Raji (cell line): ENCODE data around the gene CYTH3.

Source experiments
- POLR2A ChIP-seq: IDR thresholded peaks from 2 replicates; pipeline ENCODE4 v1.6.1; 2011; ENCODE audit warnings: low read depth, low read length, control low read depth; ENCODE audit not compliant: insufficient read depth

The CYTH3 gene

DNA sequence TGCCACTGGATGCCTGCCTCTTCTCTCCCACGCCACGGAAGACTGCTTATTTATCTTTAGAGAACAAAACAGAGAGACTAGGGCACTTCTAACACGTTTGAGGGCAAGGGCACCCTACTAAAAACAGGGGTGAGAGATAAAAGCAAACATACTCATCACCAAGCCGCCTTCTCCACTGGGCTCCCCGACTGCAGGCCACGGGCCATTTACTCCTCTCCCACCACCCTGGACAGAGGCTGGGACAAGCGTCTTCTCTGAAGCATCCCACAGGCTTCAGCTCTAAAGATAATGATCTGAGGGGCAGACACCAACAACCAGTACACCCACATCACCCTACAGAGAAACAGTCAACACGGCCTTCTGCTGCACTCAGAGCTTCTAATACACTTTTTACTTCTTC lies 78.7 kb downstream of the CYTH3 start:
- no peak for TF ChIP-seq POLR2A

DNA sequence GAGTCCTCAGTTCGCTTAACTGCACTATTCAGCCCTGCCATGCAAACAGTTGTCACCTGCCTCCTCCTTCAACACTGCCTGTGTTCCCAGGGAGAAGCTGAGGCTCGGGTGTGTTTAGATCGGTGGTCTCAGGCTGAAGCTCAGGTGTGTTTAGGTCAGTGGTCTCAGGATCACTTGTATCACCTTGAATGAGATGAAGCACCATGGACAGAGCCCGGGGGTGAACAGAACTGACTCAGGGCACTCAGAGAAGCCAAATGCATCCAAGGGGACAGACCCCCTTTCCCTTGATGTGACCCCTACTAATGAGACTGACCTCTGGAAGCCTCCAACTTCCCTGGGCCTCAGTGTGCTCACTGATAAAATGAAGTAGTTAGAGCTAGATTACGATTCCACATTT lies 84.0 kb downstream of the CYTH3 start:
- no peak for TF ChIP-seq POLR2A

DNA sequence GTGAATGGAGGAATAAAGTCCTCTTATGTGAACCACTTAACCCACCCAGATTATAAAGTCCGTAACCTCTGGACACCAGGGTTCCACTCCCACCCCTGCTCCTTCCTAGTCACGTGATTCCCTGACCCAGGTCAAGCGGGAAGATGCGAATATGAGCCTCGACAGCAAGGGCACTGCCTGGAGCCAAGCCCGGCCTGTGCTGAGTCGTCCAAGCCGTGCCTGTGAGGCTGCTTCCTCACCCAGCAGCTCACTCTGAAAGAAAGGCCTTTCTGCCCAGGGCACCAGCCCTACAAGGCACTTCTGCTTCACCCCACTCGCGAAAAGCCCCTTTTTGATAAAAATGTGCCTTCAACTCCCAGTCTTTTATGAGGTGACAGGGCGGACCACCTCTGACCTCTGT lies 85.8 kb downstream of the CYTH3 start:
- no peak for TF ChIP-seq POLR2A

DNA sequence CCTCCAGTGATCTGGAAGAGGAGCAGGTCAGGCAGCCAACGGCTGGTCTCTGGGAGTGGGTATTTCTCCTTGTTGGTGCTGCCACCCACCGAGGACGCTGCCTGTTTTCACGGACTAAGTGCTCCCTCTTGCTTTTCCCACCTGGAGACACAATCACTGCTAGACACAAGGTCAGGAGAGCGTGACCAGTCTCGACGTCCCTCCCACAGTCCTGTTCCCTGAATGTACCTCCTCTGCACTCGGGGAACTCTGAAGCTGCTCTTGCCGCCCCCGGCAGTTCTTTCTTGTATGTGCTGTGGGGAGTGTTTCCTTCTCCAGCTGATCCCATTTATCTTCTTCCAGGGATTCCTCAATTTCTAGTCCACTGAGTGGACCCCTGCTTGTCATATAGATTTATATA lies 89.4 kb downstream of the CYTH3 start:
- TF ChIP-seq POLR2A: no peak

DNA sequence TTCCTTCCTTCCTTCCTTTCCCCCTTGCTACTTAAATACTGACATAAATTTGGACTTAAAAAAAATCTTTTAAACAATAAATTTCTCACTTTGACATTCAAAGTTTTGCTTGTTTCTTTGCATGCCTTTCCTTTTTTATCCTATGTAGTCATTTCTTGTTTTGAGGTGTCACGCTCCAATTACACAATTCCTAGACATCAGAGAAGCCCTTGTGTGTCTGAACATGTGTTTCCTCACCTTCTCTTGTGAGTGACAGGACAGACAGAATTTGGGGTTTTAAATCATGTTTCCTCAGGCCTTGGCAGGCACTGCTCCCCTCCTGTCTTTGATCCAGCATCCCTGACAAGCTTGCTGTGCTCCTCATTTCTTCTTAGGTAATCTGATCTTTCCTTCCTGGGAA lies 91.3 kb downstream of the CYTH3 start:
- TF ChIP-seq POLR2A: no peak

DNA sequence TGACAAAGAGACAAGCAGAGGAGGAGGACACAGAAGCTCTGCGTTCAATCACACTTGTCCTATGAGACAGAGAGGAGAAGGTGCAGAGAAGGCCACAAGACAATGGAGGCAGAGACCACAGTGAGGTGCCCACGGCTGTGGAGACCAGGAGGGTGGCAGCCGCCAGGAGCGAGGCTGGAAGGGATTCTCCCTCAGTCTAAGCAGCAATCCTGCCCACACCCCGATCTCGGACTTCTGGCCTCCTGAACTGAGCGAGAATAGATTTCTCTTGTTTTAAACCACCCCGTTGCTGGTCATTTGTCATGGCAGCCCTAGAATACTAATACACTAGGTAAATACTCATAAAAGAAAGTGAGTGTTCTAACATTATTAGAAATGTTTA lies 92.1 kb downstream of the CYTH3 start:
- no peak for TF ChIP-seq POLR2A

DNA sequence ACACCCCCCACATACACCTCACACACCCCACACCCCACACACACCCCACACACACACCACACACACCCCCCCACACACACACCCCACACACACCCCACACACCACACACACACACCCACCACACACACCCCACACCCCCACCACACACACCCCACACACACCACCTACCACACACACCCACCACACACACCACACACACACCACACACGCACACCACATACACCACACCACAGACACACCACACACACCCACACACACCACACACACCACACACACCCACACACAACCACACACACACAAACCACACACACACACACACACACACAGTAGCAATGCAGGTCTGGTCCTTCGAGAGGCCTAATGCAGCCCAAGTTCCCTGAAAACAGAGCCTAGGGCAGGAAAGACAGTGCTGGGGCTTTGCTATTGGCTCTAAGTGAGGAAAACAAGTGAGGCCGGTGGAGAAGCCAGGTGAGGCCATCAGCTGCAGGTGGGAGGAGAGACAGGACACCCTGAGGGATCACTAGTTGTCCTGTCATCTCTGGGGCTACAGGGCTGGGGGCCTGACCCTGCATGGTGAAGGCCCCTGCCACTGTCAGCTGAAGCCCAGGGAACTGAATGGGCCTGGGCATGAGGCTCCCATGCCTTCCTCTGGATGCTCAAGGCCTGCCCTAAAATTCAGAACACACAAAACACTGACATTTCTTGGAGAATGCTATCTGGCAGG lies 92.6 kb downstream of the CYTH3 start:
- no peak for TF ChIP-seq POLR2A

DNA sequence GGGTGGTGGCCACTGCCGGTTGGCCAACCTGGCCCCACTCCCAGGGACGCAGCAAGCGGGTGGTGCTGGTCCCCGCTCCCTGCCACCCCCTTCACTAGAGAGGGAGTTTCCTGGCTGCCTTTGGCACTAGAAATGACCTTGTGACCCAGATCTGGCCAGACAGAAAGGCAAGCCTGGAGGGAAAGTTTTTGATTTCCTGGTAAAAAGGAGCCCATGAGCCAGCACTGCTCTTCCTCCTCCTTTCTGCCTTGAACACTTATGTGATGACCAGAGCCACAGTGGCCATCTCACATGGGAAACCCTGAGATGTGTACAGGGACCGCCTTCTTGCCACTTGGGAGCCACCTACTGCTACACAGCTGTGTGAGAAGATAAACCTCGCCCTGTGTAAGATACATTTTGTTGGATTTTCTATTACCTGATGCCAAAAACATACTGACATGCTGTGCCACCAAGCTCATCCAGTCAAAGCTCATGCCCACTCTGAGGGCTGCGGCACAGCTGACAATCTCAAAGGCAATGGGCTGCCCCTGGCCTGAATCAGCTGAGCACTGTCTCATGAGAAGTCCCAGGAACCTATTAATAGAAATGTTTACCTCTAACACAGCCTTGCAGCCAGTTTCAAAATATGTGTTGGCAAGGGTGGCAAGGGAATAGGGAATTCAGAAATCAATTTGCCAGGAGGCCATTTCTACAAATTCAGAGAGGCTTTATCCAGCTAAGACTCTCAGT lies 94.0 kb downstream of the CYTH3 start:
- TF ChIP-seq POLR2A: no peak

DNA sequence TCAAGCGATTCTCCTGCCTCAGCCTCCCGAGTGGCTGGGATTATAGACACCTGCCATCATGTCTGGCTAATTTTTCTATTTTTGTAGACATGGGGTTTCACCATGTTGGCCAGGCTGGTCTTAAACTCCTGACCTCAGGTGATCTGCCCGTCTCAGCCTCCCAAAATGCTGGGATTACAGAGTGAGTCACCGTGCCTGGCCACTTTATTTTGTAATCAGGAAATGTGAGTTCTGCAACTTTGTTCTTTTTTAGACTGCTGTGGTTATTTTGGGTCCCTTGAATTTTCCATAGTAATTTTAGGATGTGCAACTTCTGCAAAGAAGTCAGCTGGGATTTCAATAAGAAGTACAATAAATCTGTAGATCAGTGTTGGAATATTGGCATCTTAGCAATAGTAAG lies 96.8 kb downstream of the CYTH3 start:
- TF ChIP-seq POLR2A: no peak

DNA sequence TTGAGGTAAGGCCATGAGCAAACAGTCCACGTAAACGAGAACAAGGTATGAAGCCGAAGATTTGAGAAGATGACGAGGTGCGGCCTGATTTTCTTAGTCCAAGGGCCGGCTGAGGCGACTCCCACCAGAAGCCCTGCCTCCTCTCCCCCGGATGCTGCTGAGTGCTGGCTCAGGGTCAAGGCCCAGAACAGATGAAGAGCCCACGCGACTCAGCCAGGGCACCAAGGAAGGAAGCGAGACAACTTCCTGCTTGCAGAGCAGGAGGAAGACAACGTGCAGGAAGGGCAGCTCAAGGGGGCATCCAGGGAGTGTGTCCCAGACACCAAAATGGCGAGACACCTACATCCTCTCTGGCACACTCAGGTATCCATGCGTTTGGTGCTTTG lies 99.5 kb downstream of the CYTH3 start:
- no peak for TF ChIP-seq POLR2A

DNA sequence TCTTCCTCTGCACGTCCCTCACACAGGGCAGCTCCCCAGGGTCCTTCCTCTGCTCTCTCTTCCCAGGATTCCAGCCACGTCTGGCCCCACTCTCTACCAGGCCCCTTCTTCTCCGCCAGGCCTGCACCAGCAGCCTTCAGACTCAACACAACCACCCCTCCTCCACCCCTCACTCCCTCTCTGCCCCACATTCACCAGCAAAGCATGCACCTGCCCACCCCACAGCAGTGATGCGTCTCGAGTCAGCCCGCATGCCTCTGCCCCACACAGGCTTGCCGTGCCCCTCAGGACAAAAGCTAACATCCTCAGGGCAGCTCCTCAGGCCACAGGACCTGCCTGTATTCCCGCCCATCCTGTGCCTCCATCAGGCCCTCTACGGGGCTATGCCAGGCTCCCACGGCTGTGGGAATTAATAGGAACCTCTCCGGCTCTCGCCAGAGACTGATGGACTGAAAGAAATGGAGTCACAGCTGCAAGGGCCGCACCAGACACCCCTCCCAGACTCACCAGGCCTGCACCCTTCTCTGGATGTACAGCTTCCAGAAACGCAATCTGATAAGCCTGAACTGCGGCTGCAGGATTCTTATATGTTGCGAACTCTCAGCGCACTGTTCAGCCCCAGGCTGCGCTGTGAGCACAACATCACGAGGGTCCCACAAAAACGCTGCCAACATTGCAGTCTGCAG lies 100.1 kb downstream of the CYTH3 start:
- TF ChIP-seq POLR2A: no peak

DNA sequence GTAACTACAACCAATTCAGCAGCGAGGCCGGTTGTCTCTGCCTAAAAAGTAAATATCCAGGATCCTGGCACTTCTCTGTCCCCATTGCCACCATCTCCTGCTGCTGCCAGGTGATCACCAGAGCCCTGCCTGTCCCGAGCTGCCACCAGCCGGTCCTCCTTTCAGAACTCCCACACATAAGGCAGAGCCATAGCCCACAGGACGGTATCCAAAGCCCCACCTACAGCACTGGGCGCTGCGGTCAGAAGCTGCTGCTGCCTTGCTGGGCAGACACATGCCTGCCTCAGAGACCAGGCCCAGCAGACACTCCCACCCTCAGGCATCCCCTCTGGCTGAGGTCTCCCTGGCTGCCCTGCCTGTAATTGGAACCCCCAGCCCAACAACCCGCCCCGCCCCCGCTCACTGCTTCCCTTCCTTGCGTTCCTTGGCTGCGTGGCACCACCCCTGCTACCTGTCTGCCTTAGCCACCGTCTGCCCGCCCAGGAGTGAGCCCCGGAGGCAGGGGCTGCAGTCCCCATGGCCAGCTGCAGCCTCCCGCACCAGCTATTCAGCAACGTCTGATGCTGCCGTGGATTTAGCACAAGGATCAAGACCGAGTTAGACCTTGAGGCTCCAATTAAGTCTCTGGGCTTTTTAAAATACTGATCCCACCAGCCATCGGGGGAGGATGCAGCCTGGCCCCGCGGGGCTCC lies 100.7 kb downstream of the CYTH3 start:
- no peak for TF ChIP-seq POLR2A

DNA sequence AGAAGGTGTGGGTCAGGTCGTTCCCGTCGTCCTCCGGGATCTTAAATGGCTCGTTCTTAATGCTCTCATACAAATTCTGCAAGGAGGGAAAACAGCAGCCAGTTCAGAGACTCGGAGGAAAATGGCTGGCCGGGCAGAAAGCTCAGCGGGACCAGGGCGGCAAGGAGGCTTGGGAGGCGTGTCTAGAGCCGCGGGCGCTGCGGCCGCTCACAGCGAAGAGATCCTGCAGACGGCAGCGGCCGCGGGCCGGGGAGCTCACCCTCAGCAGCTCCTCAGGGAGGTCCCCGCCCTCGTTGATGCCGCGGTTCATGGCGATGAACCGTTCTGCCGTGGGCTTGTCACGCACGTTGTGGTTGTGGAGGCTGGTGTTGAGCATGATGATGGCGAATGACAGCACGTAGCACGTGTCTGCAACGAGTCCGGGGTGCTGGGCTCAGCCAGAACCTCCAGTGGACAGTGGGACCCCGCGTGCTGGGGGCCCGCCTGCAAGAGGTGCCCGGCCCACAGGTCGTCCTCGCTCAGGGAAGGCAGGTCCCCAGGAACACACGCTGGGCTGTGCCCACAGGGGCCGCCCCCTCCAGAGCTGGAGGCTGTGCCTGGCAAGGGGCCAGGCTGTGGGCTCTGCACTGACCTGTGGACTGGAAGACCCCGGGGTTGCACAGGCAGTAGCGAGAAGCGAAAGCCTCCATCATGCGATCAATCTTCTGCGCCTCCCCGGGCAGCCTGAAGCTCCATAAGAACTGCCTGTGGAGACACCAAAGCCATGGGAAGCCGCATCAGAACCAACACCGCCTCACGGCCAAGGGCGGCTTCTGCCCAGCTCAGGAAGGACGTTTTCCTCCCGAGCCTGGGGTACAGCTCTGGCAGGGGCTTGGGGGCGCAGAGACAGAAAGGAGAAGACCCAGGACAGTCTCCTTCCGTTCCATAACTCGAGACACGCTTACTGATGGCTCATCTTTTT lies 101.6 kb downstream of the CYTH3 start:
- no peak for TF ChIP-seq POLR2A

DNA sequence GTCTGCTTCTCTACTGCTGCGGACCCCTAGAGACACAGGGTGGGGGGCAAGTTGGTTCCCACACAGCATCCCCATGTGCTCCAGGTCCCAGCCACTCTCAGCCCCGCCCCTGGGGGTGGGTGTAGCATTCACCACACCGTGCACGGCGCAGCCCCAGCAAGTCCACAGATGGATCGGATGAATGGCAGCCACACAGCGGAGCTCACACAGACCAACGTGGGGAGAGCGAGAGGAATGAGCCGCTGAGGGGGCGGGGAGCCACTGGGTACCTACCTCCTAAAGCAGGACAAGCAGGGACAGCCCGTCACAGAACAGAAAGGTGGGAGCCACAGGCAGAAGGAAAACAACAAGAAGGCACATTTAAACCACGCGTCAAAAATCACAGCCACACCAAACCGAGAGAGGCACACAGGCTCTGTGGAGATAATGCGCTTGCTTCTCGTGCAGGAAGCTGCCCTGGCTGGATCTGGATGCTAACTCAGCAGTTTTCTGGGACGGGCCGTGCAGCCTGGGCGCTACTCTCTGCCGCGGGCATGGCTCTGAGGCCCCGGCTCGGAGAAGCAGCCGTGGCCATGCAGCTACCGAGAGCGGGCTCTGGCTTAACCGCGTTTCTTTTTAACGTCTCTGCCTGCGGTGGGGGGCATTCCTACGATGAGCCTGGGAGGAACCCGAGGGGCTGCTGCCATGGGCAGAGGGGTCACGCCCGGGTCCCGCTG lies 102.5 kb downstream of the CYTH3 start:
- TF ChIP-seq POLR2A: no peak

DNA sequence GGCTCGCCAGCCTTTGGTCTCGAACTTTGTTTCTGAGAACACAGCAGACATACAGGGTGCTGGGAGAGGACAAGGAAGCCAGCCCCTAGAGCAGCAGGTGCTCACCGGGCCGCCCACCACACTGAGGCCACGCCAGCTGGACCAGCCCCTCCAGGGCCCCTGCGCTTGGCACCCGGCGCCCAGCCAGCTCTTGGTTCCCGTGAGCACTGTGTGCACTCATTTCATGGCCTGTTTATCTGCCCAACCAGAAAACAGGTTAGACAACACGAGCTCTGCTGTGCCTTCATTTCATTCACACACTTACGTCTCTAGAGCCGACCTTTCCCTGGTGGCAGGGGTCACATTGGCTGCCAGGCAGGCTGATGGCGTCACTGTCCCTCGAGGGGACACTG lies 104.0 kb downstream of the CYTH3 start:
- no peak for TF ChIP-seq POLR2A
